Activated CD8-positive, alpha-beta memory T cell treated with anti-CD3 and anti-CD28 coated beads for 48 hours (primary cell): ENCODE results near the gene GRIP1.

Experiments used
- DNase-seq, 3 experiments: peaks; one replicate each; pipeline ENCODE4 v3.0.0-alpha.2; 2020; ENCODE audit warnings: low read depth in 2 of 3, low spot score in 2 of 3

The GRIP1 gene

DNA sequence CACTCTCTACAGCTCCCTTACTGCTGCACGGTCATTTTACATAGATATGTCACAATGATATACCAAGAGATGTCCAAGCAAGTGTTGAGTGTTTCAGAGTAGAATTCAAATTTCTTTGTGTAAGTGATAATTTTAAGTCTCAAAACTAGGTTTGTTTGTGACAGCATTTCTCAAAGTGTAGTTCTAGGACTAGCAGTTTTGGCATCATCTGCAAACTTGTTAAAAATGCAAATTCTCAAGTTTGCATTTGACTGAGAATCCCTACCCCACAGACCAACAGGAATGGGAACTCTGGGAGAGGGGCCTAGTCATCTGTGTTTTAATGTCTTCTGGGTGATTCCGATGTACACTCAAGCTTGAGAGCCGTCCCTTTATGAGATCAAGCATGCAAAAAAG, 279.0 kb downstream of the GRIP1 start:
- no peak for DNase-seq

DNA sequence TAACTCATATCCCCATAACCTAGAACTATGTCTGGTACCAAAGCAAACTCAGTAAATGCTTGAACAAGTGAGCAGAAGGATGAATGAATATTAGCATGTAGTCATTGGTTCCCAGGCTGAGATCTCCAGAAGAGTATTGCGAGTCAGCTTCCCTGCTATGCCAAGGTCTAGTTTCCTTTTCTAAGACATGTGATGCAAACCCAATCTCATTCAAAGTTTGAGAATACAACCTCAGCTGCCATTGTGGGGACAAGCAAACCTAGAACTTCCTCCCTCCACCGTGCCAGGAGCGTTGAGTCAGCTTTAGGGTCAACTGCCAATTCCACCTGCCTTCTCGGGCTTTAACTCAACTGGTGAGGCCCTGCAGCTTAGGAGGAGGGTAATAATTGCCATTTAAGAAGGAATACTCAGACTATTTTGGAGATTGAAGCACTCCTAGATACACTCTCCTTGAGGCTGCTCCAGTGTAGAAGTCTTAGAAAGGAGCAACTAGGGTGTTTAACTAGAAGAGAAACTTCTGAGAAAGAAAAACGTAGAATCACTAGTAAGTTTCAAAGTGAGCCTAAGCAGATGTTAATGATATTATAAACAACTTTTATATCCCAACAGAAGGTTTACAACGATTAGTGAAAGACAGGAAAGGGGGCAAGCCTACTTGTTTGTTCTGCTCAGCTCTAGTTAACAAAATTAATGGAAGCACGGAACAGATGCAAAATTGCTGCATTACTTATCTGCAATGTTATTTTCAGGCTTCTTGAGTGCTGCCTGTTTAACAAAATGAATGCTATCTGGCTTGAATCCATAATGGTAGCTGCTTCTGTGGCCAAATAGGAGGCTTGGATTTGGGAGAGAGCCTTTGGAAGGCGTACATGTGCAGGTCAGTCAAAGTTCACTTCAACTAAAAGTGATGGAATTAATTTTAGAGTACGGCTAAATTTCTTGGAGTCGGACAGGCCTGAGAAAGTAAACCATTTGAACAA, 279.7 kb downstream of the GRIP1 start:
- no peak for DNase-seq

DNA sequence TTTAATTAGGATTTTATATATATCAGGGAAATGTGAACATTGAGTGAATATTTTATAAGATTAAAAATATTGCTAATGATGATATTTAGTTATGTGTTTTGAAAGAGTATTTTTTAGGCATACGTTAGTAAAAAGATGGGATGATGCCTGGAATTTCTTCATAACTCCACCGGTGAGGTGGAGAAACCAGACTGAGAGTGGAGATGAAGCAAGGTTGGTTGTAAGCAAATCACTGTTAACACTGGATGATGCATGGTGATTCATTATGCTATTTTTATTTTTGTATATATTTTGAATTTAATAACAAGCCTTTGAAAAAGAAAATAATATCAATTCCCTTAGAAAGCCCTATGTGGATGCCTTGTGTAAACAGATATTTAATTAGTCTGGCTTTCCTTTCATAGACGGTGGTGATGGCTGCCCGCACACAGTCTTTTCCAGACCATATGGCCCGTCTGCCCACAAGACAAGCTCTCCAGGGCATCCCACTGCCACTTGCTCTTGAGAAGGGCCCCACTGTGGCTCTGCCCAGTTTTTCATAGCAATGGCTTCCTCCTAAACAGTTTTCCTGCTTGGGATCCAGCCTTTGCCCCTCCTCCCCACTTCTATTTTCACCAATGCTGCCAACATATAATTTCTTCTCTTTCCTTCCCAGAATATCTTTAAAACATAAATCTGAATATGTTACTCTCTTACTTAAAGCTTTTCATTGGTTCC, 281.1 kb downstream of the GRIP1 start:
- no peak for DNase-seq

DNA sequence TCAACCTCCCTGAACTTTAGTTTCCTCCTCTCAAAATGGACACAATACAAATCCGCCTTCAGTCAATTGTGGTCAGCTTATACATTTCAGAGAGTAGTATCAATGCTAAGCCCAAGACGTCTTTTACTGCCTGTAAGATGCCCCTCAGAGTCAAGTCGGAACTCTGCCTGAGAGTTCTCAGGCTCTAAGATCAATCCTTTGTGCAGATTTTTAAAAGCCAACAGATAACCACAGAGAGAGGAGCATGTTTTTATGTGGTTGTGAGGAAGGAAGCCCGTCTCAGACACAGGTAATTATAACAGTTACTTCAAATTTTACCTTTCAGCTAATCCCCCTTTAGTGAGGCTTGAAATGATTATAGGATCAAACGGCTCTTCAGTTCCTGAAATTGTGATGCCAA, 285.0 kb downstream of the GRIP1 start:
- DNase-seq: no peak

DNA sequence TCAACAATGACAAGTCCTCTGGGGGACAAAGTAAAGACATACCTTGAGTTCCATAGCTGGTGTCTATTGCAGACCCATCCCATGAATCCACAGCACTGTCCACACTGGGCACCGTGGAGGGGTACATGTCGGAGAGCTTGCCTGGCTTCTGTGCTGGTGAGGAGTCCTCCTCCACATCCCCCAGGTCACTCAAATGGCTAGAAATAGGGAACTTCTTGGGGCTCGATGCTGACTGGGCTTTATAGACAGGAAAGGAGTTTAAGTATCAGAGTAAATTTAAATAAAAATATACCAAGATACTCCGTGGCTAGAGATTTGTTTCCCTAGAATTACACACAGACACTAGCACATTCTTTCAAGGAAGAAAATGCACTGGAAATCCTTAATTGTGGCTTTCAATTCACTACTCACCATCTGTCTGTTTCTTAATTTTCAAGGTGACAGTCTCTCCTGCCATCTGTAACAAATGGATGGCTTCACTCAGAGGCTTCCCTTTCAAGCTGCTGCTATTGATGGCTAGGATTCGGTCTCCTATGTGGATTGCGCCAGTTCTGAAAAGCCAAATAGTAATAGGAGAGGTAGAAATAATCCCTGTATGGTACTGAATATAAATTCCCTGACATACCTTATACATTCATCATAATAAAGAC, 286.5 kb downstream of the GRIP1 start:
- no peak for DNase-seq

DNA sequence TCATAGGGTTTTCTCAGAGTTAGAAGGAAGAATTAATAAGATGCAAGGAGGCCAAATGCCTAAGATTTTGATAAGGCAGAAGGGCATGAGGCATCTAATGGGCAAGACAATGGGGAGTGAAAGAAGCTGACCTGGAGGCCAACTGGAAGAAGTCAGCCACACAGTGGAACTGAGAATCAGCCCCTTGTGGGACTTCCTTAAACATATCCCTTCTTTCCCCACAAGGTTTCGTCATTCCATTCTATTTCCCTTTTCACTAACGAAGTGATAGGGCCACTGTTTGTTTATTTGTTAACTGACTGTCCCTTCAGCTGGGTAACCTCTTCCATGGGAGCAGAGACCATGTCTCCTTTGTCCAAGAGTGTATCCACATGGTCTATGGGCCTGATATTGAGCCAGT, 290.4 kb downstream of the GRIP1 start:
- DNase-seq: no peak

DNA sequence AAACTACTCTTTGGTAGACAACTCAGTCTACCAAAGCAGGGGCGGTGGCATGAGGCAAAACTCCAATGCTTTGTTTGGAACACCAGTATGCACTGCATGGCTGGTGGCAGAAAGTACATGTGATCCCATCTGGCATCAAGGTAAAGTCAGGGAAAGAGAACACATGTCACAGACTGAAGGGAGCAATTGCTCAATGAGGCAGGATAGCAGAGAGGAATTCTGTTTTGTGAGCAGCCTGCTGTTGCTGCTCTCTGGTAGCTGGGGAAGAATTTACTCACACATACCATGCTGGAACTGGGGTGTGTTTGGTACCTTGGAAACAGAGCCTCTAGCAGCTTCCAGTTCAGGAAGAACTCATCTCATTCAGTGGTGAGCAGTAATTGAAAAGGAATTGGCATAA, 291.8 kb downstream of the GRIP1 start:
- DNase-seq: no peak

DNA sequence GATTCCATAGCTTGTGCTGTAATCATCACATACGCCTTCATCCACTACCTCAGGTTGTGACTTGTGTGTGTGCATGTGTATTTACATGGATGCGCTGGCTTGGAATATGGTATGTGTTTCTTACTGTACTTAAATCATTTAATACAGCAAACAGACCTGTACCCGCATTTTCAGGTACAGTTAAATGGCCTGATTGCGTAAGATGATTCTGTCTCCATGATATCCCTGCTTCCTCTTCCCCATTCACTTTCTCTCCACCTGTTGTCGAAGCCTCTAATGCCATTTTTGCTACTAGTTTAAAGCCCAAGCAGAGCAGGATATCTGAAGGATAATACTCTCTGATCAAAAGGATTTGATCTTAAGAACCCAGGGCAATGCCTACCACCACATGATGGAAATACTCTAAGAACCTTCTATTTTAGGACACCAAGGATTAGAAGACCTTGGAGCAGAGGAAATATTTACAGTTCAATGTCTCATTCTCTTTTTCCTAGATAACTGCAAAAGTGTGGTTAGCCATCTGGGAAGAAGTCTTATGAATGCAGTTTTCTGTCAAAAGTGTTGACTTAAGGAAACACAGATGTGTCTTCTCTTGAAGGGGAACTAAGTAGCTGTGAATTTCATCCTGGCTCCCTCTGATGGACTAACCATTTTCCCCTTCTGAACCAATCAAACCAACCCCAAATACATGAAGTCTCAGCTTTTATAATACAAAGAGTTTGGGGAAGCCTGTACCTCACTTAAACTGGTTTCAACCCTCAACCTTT, 297.9 kb downstream of the GRIP1 start:
- DNase-seq: no peak

DNA sequence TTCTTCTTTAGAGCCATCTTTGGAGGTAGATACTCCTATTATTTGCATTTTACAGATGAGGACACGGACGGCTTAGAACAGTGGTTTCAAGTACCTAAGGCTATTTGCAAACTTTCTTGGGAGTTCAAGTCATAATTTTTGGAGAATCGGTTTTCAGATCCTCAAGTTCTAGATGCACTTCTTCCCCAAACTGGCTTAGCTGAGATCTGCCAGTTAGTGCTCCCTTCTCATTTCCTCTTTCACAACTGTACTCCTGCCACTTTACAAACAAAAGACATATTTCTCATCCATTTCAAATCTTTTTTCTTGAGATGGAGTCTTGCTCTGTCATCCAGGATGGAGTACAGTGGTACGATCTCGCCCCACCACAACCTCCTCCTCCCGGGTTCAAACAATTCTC, 299.3 kb downstream of the GRIP1 start:
- no peak for DNase-seq

DNA sequence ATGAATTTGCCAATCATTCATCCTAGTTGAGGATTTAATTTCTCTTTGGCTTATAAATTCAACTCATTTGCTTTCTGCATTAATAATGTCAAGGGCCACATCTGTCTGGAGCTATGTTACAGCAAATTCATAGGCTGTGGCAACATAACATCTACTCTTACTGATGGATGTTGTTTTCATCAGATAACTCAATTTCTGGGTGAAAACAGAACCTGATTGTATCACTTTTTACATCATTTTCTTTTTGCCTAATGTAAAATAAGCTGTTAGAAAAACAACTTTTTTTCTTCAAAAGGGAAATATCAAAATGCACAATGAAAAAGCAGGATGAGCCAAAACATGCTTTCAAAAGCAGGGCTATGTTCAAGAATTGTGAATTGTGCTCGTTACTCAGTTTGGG, 303.3 kb downstream of the GRIP1 start:
- no peak for DNase-seq

DNA sequence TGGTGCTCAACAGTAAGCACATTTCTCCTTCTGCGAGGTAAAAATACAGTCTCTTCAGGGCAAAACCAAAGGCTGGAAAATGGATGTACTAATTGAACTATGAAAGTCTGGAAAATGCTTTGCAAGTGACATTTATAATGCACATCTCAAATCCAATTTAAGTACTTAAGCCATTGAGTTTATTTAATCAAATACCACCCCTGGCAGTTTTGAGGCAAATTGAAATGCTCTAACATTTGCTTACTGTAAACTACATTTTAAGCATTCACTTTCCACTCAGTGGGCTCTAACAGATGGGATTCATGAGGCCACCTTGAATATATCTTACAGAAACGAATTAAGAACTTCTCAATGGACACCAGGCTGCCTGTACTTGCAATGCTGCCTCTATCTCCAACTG, 306.9 kb downstream of the GRIP1 start:
- no peak for DNase-seq

DNA sequence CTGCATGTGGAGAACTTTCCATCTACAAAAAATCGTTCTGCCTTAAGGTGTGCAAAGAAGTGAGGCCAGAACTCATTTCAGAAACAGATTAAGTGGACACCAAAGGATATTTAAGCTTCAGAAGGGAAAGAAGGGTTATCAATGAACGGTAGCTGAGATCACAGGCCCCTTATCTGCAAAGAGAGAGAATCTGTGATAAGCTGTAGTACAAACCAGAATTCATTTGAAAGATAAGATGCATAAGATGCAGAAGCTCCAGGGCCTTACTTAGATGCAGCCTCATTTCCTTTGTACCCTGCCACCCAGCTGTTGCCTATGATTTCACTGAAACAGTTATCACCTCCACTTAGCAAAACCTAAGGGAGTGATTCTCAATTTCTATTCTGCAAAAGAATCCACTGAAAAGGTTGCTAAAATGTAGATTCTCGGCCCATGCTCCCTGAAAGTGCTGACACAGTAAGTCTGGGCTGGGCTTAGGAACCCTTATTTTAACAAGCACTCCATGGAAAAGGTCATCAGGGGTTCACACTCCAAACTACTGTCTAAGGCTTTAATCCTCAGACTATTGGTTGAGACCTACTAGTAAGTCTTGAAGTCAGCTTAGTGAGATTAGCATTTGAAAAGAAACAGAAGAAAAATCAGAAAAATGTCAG, 311.7 kb downstream of the GRIP1 start:
- DNase-seq: no peak

DNA sequence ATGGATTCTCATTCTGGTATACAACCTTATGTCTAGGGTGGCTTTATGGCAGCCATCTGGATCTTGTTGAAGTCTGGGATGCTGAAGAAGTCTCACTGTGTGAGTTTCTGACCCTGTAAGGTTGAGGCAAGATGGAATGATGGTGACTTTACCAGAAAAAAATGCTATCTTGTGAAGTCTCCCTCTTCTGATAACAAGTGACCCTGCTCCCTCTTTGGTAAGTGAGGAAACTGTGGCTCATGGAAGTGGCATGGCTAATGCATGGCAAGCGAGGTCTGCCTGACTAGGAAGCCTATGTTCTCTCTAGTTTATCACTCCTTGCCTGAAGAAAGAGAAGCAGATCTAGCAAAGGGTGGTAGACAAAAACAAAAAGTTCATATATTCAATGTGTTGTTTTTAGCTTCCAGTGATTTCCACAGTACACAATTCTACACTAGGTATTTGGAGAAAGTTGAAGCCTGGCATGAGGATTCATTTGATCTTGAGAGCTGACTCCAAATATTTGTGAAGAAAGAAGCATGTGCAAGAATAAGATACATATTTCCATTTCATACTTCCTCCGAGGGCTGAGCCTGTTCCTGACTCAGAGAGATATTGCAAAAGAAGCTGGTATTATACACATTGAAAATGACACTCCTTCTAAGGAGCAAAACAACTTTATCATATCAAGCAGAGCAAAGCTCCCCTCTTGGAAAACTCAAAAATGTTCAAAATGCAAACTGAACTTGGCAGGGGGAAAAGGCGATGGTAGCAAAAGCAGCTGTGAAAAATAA, 313.0 kb downstream of the GRIP1 start:
- DNase-seq: no peak

DNA sequence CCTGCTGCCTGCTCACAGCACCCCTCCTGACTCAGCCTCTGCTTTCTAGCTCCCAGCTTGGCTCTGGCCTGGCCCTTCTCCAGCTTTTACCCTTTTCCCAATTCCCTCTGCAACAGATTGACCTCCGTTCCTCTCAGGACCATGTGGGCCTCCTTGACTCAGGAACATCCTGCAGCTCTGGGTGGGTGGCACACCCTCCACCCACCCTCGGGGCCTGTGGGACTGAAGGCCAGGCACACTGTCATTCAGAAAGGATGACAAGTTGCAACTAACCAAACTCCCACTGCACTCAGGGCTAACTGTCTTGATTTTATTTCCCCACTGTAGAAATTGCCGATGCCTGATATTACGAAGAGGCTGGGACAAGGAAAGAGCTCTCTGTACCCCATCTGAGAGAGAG, 317.2 kb downstream of the GRIP1 start:
- no peak for DNase-seq

DNA sequence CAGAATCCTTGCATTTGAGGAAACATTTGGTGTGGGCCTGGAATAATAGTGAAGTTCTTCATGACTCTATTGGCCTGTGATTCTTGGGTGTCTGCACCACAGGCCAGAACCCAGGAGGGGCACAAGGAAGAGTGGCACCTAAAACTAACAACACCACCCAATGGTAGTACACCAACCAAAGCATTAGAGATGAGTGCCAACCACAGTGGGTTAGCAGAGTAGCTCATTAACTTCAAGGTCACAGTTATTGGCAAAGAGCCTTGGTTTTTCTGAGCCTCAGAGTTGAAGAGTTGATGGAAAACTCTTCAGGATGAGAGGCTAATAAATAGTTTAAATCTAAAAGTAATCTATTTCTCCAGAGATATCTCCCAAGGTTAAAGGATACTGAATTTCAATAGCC, 319.6 kb downstream of the GRIP1 start:
- no peak for DNase-seq

DNA sequence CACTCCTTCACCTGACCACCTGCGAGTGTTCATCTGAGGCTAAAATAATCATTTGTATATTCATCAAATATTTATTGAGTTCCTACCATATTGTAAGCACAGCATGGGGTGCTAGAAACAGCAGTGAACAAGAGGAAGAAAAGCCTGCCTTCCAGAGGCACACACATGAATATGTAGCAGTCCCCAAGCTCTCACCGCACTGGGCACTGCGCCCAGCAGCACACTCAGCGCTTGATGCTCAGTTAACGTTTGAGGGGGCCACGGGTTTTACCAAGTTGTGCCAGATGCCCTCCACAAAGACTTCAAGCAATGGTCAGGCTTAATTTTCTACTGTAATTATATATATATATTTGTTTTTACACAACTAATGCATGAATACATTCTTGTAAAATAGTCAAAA, 324.6 kb downstream of the GRIP1 start:
- no peak for DNase-seq

DNA sequence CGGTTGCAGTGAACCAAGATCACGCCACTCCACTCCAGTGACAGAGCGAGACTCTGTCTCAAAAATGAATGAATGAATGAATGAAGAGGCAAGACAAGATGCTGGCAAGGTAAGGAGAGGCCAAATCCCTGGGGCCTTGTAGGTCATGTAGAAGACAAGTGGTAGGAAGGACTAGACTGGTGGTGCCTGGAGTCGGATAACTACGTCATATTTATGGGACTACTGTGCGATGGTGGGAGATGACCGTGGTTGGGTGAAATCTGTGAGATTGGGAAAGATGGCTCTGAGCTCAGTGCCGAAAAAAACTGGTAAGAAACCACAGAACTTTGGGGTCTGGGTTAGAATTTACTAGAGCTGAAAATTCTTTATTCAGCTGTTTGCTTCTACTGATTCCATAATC, 326.0 kb downstream of the GRIP1 start:
- no peak for DNase-seq

DNA sequence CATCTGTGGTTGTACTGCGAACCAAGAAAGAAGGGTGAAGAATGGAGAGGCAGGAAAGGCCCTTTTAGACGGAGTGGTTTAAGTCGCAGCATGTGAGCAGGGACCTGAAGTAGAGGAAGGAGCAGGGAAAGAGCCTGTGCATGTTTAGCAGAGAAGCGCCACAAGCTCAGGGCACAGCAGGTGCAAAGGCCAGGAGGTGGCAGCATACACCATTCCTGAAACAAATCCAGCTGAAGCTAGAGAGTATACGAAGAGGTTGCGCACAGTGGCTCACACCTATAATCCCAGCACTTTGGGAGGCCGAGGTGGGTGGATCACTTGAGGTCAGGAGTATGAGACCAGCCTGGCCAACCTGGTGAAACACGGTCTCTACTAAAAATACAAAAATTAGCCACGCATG, 326.7 kb downstream of the GRIP1 start:
- DNase-seq: no peak

DNA sequence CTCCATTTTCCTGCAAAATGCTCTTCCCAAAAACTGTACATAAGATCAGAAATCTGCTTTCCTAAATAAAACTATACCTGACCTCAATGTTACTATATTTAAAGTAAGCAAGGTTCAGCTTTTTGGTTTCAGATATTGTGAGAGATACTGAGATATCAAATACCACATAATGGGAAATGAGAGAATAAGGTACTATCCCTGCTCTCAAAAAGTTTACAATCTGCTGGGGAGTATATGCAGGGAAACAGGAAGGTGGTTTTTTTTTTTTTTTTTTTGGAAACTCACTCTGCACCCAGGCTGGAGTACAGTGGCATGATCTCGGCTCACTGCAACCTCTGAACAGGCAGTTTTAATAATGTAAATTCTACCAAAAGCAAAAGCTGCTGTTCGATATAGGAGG, 327.6 kb downstream of the GRIP1 start:
- no peak for DNase-seq

DNA sequence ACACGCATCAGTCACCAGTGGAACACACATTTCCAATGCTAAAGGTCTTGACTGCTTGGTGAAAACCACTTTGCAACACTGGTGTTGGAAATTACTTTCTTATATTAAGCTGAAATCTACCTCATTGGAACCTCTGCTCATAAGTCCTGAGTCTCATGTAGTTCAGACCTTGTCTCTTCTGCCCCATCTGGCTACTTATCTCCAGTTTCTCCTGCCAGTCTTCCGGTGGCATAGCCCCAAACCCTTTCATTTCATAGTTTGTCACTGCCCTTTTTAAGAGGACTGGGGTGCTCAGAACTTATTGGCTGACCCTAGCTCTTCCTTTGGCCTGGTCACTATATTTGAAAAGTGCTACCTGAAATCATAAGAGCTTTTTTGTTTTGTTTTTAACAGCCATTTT, 332.9 kb downstream of the GRIP1 start:
- DNase-seq: no peak
